RWPE2 (cell line): ENCODE measurements around the gene ATAD3C.

Experiments used
- ATAC-seq: fragments of 200-7000 bp; cut with Tn5 transposase; 3 replicates; pipeline ENCODE4 v1.9.1; 2021; ENCODE audit warnings: low read depth
- DNase-seq: peaks from one replicate; pipeline ENCODE4 v3.0.0-alpha.2; 2020; ENCODE audit warnings: low spot score
- H3K27ac ChIP-seq: fragments of 450-650 bp; 2 replicates; pipeline ENCODE4 v1.5.1; 2017; ENCODE audit warnings: mild to moderate bottlenecking; ENCODE audit not compliant: poor library complexity, severe bottlenecking
- H3K27me3 ChIP-seq: fragments of 250-450 bp; sonication (Bioruptor Pico); 2 replicates; pipeline ENCODE4 v1.5.1; 2021; ENCODE audit warnings: mild to moderate bottlenecking, moderate library complexity; ENCODE audit not compliant: insufficient read depth, poor library complexity, severe bottlenecking
- H3K36me3 ChIP-seq: fragments of 250-450 bp; sonication (Bioruptor Pico); 2 replicates; pipeline ENCODE4 v1.5.1; 2020; ENCODE audit warnings: low read depth, mild to moderate bottlenecking, moderate library complexity
- H3K4me1 ChIP-seq: fragments of 250-450 bp; sonication (Bioruptor Pico); 2 replicates; pipeline ENCODE4 v1.5.1; 2021; ENCODE audit warnings: mild to moderate bottlenecking, moderate library complexity; ENCODE audit not compliant: insufficient read depth, poor library complexity, severe bottlenecking
- H3K4me3 ChIP-seq: fragments of 250-450 bp; sonication (Bioruptor Pico); 2 replicates; pipeline ENCODE4 v1.5.1; 2021; ENCODE audit warnings: mild to moderate bottlenecking, moderate library complexity; ENCODE audit not compliant: severe bottlenecking
- H3K9me3 ChIP-seq: fragments of 250-450 bp; sonication (Bioruptor Pico); 2 replicates; pipeline ENCODE4 v1.5.1; 2021; ENCODE audit warnings: mild to moderate bottlenecking, moderate library complexity; ENCODE audit not compliant: severe bottlenecking
- CTCF ChIP-seq: fragments of 450-650 bp; IDR thresholded peaks from one replicate; pipeline ENCODE4 v1.5.1; 2017; ENCODE audit warnings: mild to moderate bottlenecking, moderate library complexity; ENCODE audit not compliant: poor library complexity, severe bottlenecking

The ATAD3C gene

GRCh38 chr1:1435911-1436629 is 13.4 kb upstream of the ATAD3C start:
- no peak overlapping the region for H3K27ac ChIP-seq
- no peak for DNase-seq

GRCh38 chr1:1436630-1437032 is 12.9 kb upstream of the ATAD3C start:
- H3K4me3 ChIP-seq: peak overlapping the region; percentile 45
- ATAC-seq: no peak
- no peak for TF ChIP-seq CTCF
- H3K9me3 ChIP-seq: no peaks in the 10 kb centered on the region
- no peak for DNase-seq
- peaks cover 9% of the 10 kb centered on the region for H3K4me1 ChIP-seq
- H3K27ac ChIP-seq: no peak overlapping the region
- H3K27me3 ChIP-seq: no peaks in the 10 kb centered on the region
- H3K36me3 ChIP-seq: no peaks in the 10 kb centered on the region

More at GRCh38 chr1:1435911-1436629, 13.4 kb upstream of the ATAD3C start:
- Histone ChIP-seq H3K4me1 (peaks cover 9% of the 10 kb centered on the region), H3K27me3 (no peaks in the 10 kb centered on the region), H3K4me3 (peak overlapping the region; percentile 45), H3K36me3 (no peaks in the 10 kb centered on the region), H3K9me3 (no peaks in the 10 kb centered on the region)
- ATAC-seq: no peak
- TF ChIP-seq CTCF: no peak

- no peak for ATAC-seq
- peaks cover 9% of the 10 kb centered on the region for H3K4me1 ChIP-seq
- no peaks in the 10 kb centered on the region for H3K36me3 ChIP-seq
- H3K9me3 ChIP-seq: no peaks in the 10 kb centered on the region
- no peak for TF ChIP-seq CTCF
- no peak overlapping the region for H3K4me3 ChIP-seq
- no peaks in the 10 kb centered on the region for H3K27me3 ChIP-seq
- H3K27ac ChIP-seq: no peak overlapping the region
- peak; percentile 65 for DNase-seq
These were observed 12.2 kb upstream of the ATAD3C start for GRCh38 chr1:1437033-1437903.

- ATAC-seq: no peak
- no peaks in the 10 kb centered on the region for H3K27me3 ChIP-seq
- peak; percentile 65 for DNase-seq
- no peaks in the 10 kb centered on the region for H3K9me3 ChIP-seq
- no peak overlapping the region for H3K4me3 ChIP-seq
- peaks cover 8% of the 10 kb centered on the region for H3K4me1 ChIP-seq
- H3K36me3 ChIP-seq: no peaks in the 10 kb centered on the region
- no peak for TF ChIP-seq CTCF
- H3K27ac ChIP-seq: no peak overlapping the region
These were observed 11.5 kb upstream of the ATAD3C start for GRCh38 chr1:1437904-1438376.
